Measurements from ENCODE around the gene RND1.
A peak's percentile ranks its signal among the peaks of the same experiment; 100 is the strongest.
"Not testable (repeated sequence)": the region's sequence is repeated elsewhere in the genome, so short reads cannot be mapped to it uniquely, and the experiment has no call there.

RND1 gene

GRCh38 chr12:48865281-48866051 is at the start of gene RND1:
Gene RND1, minus strand, starts transcription at chr12:48865870. Its CDS starts 103 bp downstream, at chr12:48865767.
- Histone ChIP-seq H3F3A (ENCODE audit: control insufficient read depth, insufficient read depth) (no peaks in the 10 kb centered on the region), H3K79me2 (ENCODE audit: control insufficient read depth, low read length) (peaks cover 8% of the 10 kb centered on the region), H4K20me1 (ENCODE audit: control insufficient read depth, insufficient read depth, low read depth, low read length) (peaks cover 7% of the 10 kb centered on the region), H3K27ac (ENCODE audit: low read depth, low read length) (peak within 1 kb of the TSS; percentile 54), H3K4me2 (ENCODE audit: low read length) (peak within 1 kb of the TSS; percentile 89), H3K36me3 (ENCODE audit: control insufficient read depth, low read length) (peaks cover 26% of the 10 kb centered on the region), H3K9me2 (replicated peaks; ENCODE audit: control insufficient read depth, low read length) (no peaks in the 10 kb centered on the region), H3K9me3 (ENCODE audit: control insufficient read depth, insufficient read depth, low read length) (no peaks in the 10 kb centered on the region), H3K4me1 (ENCODE audit: control insufficient read depth, low read length) (peaks cover 22% of the 10 kb centered on the region), H3K27me3 (ENCODE audit: control insufficient read depth, low read length) (0 out of 2 replicates have a peak, but pooled peaks cover 5% of the 10 kb centered on the region), H3K4me3 (ENCODE audit: low read length) (peak within 1 kb of the TSS; percentile 83)
- TF ChIP-seq CTCF (IDR thresholded peaks at IDR 0.05; ENCODE audit: low read depth, low read length, poor library complexity, severe bottlenecking) (no peak), EZH2phosphoT487 (IDR thresholded peaks at IDR 0.05; ENCODE audit: borderline replicate concordance, low read length) (no peak)

- no peak for TF ChIP-seq EZH2phosphoT487 (IDR thresholded peaks at IDR 0.05; ENCODE audit: borderline replicate concordance, low read length)
- TF ChIP-seq CTCF (IDR thresholded peaks at IDR 0.05; ENCODE audit: low read depth, low read length, poor library complexity, severe bottlenecking) = no peak
- no peaks in the 10 kb centered on the region for H3K9me3 ChIP-seq (ENCODE audit: control insufficient read depth, insufficient read depth, low read length)
- H3K27ac ChIP-seq (ENCODE audit: low read depth, low read length) = no peak overlapping the region
- H4K20me1 ChIP-seq (ENCODE audit: control insufficient read depth, insufficient read depth, low read depth, low read length) = no peaks in the 10 kb centered on the region
- H3K27me3 ChIP-seq (ENCODE audit: control insufficient read depth, low read length) = no peaks in the 10 kb centered on the region
- H3K4me2 ChIP-seq (ENCODE audit: low read length) = no peak overlapping the region
- no peaks in the 10 kb centered on the region for H3K4me1 ChIP-seq (ENCODE audit: control insufficient read depth, low read length)
- no peak overlapping the region for H3K4me3 ChIP-seq (ENCODE audit: low read length)
- no peaks in the 10 kb centered on the region for H3K36me3 ChIP-seq (ENCODE audit: control insufficient read depth, low read length)
- no peaks in the 10 kb centered on the region for H3F3A ChIP-seq (ENCODE audit: control insufficient read depth, insufficient read depth)
- no peaks in the 10 kb centered on the region for H3K79me2 ChIP-seq (ENCODE audit: control insufficient read depth, low read length)
- no peaks in the 10 kb centered on the region for H3K9me2 ChIP-seq (replicated peaks; ENCODE audit: control insufficient read depth, low read length)
Measured at GRCh38 chr12:48910196-48910595, 44.5 kb upstream of the RND1 start.

GRCh38 chr12:48909698-48910097 is 44.0 kb upstream of the RND1 start:
- H3K36me3 ChIP-seq (ENCODE audit: control insufficient read depth, low read length); H3K4me1 ChIP-seq (ENCODE audit: control insufficient read depth, low read length); H3K27me3 ChIP-seq (ENCODE audit: control insufficient read depth, low read length); H3K9me3 ChIP-seq (ENCODE audit: control insufficient read depth, insufficient read depth, low read length); H3K9me2 ChIP-seq (replicated peaks; ENCODE audit: control insufficient read depth, low read length); H3K4me2 ChIP-seq (ENCODE audit: low read length); H3K79me2 ChIP-seq (ENCODE audit: control insufficient read depth, low read length); H3F3A ChIP-seq (ENCODE audit: control insufficient read depth, insufficient read depth); H3K4me3 ChIP-seq (ENCODE audit: low read length); H4K20me1 ChIP-seq (ENCODE audit: control insufficient read depth, insufficient read depth, low read depth, low read length); H3K27ac ChIP-seq (ENCODE audit: low read depth, low read length): not testable (repeated sequence)

GRCh38 chr12:48907245-48907644 is 41.6 kb upstream of the RND1 start:
- Histone ChIP-seq H3K9me3 (ENCODE audit: control insufficient read depth, insufficient read depth, low read length) (no peaks in the 10 kb centered on the region), H3K4me1 (ENCODE audit: control insufficient read depth, low read length) (peaks cover 5% of the 10 kb centered on the region; the same call in 1 of the 2 replicates), H3K9me2 (replicated peaks; ENCODE audit: control insufficient read depth, low read length) (no peaks in the 10 kb centered on the region), H3K27ac (ENCODE audit: low read depth, low read length) (no peak overlapping the region), H3K27me3 (ENCODE audit: control insufficient read depth, low read length) (peaks cover 5% of the 10 kb centered on the region), H3K4me3 (ENCODE audit: low read length) (no peak overlapping the region), H4K20me1 (ENCODE audit: control insufficient read depth, insufficient read depth, low read depth, low read length) (no peaks in the 10 kb centered on the region), H3F3A (ENCODE audit: control insufficient read depth, insufficient read depth) (no peaks in the 10 kb centered on the region), H3K4me2 (ENCODE audit: low read length) (no peak overlapping the region), H3K79me2 (ENCODE audit: control insufficient read depth, low read length) (no peaks in the 10 kb centered on the region), H3K36me3 (ENCODE audit: control insufficient read depth, low read length) (no peaks in the 10 kb centered on the region)
- TF ChIP-seq CTCF (IDR thresholded peaks at IDR 0.05; ENCODE audit: low read depth, low read length, poor library complexity, severe bottlenecking) (no peak), EZH2phosphoT487 (IDR thresholded peaks at IDR 0.05; ENCODE audit: borderline replicate concordance, low read length) (no peak)
